IPS-20b (cell line): ENCODE data around the gene SPNS3.

Source experiments
- H3K27ac ChIP-seq: one replicate; pipeline ENCODE4 v1.5.1; 2013; ENCODE audit warnings: low read length
- H3K27me3 ChIP-seq: 2 replicates; pipeline ENCODE4 v1.6.1; 2013; ENCODE audit warnings: mild to moderate bottlenecking, low read length, inconsistent platforms; ENCODE audit not compliant: insufficient read depth
- H3K36me3 ChIP-seq: 2 replicates; pipeline ENCODE4 v1.6.1; 2013; ENCODE audit warnings: low read depth, mild to moderate bottlenecking, inconsistent platforms, low read length, moderate library complexity; ENCODE audit not compliant: insufficient read depth
- H3K4me1 ChIP-seq: 2 replicates; pipeline ENCODE4 v1.6.1; 2013; ENCODE audit warnings: mild to moderate bottlenecking, control low read depth, inconsistent platforms, low read length, moderate library complexity; ENCODE audit not compliant: insufficient read depth
- H3K4me3 ChIP-seq: 2 replicates; pipeline ENCODE4 v1.5.1; 2013; ENCODE audit warnings: mild to moderate bottlenecking, low read length, inconsistent platforms
- H3K9ac ChIP-seq: 2 replicates; pipeline ENCODE4 v1.6.1; 2013; ENCODE audit warnings: low read depth, mild to moderate bottlenecking, inconsistent platforms, low read length, moderate library complexity
- H3K9me3 ChIP-seq: 2 replicates; pipeline ENCODE4 v1.6.1; 2013; ENCODE audit warnings: mild to moderate bottlenecking, low read depth, low read length, inconsistent platforms; ENCODE audit not compliant: insufficient read depth

Gene SPNS3

DNA sequence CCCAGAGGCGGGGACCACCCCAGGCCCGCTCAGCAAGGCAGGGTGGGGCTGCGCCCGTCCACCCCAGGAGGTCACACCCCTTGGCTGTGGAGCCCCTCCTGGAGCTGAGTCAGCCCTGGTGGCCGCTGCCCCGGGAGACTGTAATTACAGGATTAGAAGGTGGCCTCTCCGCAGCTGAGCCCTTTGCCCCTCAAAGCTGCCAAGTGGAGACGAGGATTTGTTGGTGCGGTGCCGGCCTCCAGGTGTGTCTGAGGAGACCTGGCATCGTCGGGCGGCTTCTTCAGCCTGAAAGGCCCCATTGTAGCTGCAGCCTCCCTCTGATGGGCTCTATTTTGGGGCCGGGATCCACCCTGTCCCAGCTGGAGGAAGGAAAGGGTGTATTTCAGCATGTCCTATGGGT is 42.3 kb downstream of the SPNS3 start:
- no peak overlapping the region for H3K9ac ChIP-seq

DNA sequence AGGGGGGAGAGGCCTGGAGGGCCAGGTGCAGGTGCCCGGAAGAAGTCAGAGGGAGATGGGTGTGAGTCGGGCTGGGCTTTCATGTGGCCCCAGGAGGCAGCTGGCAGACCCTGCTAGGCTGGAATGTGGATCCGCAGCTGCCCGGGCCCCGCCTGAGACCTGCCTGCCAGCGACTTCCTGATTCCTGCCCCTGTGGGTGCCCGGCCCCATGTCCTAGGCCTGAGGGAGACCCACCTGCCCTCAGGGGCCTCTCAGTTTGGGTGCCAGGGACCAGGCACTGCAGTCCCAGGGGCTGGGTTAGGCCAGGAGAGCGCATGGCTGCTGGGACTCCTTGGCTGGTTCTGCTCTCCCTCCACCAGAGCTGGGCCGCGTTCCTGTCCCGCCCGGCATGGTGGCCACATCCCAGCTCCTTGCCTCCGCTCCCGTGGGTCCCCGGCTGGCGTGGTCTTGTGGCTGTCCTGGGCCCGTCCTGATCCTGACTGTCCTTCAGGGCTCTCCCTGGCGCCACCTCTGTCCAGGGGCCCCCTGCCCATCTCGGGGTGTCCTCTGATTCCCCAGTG is 42.9 kb downstream of the SPNS3 start:
- Histone ChIP-seq H3K4me1 (peaks cover 3% of the 10 kb centered on the region; the same call in 1 of the 2 replicates), H3K36me3 (no peaks in the 10 kb centered on the region), H3K4me3 (no peak overlapping the region), H3K27ac (no peak overlapping the region), H3K9me3 (no peaks in the 10 kb centered on the region), H3K27me3 (no peaks in the 10 kb centered on the region), H3K9ac (no peak overlapping the region)

More for the DNA sequence above, 42.3 kb downstream of the SPNS3 start:
- Histone ChIP-seq H3K9me3 (no peaks in the 10 kb centered on the region), H3K27me3 (no peaks in the 10 kb centered on the region), H3K36me3 (no peaks in the 10 kb centered on the region), H3K27ac (no peak overlapping the region), H3K4me3 (no peak overlapping the region), H3K4me1 (peaks cover 3% of the 10 kb centered on the region; the same call in 1 of the 2 replicates)

DNA sequence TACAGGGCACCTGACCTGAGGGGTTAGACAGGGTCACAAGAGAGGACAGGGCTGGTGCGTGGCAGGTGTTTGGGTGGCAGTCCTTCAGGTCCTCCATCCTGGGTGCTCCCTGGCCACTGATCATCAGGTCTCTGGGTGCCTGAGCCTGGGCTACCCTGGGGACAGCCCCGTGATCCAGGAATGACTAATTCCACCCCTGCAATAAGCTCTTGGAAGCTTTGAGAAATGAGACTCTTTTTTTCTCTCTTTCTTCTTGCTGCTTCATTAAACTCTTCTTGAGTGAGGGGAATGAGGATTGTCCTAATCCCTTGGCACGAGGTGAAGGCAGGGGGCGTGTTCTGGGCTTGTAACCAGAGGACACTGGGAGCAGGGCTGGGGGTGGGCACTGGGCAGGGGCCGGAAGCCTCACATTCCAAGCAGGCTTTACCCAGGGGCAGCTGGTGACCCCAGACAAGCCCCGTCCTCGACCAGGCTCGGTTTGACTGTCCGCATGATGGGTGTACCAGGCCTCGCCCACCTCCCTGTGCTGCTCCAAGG is 43.6 kb downstream of the SPNS3 start:
- Histone ChIP-seq H3K27me3 (no peaks in the 10 kb centered on the region), H3K36me3 (no peaks in the 10 kb centered on the region), H3K9me3 (no peaks in the 10 kb centered on the region), H3K27ac (no peak overlapping the region), H3K4me1 (peaks cover 3% of the 10 kb centered on the region; the same call in 1 of the 2 replicates), H3K4me3 (no peak overlapping the region), H3K9ac (no peak overlapping the region)

DNA sequence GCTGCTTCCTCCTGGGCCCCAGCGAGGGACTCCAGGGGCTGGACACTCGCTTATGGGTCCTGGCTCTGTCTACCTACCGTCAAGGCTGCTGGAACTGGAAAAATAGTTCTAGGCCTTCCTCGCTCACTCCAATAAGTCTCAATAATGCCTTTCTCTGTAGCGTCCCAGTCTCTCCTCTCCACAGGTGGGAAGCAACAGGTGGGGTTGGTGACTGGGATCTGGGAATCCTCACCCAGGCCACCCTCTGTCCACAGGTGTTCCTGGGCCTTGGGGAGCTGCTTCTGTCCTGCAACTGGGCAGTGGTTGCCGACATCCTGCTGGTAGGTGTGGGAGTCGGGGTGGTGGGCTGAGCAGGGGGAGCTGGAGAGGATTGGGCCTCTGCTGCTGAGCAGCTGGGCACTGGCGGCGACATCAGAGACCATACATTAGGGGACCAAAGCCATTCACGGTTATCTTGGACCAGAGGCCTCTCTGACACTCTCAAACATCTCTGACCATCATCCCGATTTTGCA is 44.6 kb downstream of the SPNS3 start:
- peaks cover 3% of the 10 kb centered on the region; the same call in 1 of the 2 replicates for H3K4me1 ChIP-seq
- H3K27ac ChIP-seq = no peak overlapping the region
- H3K4me3 ChIP-seq = no peak overlapping the region
- no peaks in the 10 kb centered on the region for H3K9me3 ChIP-seq
- H3K9ac ChIP-seq = no peak overlapping the region
- H3K27me3 ChIP-seq = no peaks in the 10 kb centered on the region
- no peaks in the 10 kb centered on the region for H3K36me3 ChIP-seq

DNA sequence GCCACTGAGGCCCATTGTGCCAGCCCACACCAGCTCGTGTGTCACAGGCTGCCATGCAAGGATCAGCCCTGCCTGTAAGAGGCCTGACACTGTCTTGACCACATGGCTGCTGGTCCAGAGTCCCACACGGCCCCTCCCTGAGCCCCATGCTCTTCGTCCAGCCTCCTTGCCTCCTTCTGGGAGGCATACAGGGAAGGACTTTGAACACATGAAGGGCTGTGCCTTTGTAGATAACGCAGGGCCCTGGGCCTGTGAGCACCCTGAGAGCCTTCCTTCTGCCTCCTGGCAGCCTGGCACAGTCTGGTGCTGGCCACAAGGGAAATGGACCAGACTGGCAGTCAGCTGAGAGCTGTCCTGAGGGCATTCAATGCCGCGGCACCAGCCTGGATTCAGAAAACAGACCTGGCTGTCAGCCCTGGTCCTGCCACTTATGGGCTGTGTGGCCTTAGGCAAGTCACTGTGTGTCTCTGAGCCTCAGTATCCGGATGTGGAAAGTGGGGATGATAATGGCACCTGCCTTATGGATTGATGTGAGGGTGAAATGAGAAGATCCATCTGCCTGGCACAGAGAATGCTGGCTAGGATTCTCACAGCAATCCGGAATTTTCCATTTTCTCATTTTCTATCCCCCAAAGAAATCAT is 45.7 kb downstream of the SPNS3 start:
- H3K9me3 ChIP-seq = no peaks in the 10 kb centered on the region
- H3K36me3 ChIP-seq = no peaks in the 10 kb centered on the region
- H3K27me3 ChIP-seq = no peaks in the 10 kb centered on the region
- H3K9ac ChIP-seq = no peak overlapping the region
- H3K4me3 ChIP-seq = no peak overlapping the region
- H3K27ac ChIP-seq = no peak overlapping the region
- H3K4me1 ChIP-seq = peaks cover 3% of the 10 kb centered on the region; the same call in 1 of the 2 replicates

DNA sequence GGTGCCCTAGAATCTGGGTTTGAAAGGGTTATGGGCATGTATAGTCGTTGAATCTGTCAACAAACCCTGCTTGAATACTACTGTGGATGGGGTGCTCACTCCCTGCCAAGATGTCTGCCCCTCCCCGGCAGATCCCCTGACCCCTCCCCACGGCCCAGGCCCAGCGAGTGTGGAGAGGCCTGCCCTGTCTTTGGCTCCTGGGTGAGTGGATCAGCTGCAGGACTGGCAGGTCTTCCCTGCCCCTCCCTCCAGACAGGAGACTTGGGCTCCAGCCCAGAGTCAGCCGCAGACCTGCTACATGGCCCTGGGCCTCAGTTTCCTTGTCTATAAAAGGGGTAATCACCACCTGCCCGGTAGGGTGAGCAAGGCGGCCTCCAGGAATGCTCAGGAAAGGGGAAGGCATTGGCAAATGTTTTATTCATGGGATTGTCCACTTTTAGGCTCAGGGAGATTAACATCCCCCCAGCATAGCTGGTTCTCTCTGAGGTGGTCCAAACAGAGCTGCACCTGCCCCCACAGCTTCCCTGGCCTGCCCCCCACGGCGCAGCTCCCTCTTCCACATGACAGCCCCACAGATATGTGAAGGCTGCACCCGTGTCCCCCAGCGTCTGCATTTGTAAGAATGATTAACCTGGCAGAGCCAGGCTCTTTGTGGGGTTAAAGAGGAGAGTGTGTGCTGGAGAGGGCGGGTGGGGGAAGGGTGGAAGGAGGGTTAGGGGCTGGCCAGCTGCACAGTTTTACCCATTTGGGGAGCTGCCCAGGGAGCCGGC is 46.4 kb downstream of the SPNS3 start:
- Histone ChIP-seq H3K4me1 (peaks cover 3% of the 10 kb centered on the region; the same call in 1 of the 2 replicates), H3K27ac (no peak overlapping the region), H3K36me3 (no peaks in the 10 kb centered on the region), H3K4me3 (no peak overlapping the region), H3K27me3 (no peaks in the 10 kb centered on the region), H3K9ac (no peak overlapping the region), H3K9me3 (no peaks in the 10 kb centered on the region)

DNA sequence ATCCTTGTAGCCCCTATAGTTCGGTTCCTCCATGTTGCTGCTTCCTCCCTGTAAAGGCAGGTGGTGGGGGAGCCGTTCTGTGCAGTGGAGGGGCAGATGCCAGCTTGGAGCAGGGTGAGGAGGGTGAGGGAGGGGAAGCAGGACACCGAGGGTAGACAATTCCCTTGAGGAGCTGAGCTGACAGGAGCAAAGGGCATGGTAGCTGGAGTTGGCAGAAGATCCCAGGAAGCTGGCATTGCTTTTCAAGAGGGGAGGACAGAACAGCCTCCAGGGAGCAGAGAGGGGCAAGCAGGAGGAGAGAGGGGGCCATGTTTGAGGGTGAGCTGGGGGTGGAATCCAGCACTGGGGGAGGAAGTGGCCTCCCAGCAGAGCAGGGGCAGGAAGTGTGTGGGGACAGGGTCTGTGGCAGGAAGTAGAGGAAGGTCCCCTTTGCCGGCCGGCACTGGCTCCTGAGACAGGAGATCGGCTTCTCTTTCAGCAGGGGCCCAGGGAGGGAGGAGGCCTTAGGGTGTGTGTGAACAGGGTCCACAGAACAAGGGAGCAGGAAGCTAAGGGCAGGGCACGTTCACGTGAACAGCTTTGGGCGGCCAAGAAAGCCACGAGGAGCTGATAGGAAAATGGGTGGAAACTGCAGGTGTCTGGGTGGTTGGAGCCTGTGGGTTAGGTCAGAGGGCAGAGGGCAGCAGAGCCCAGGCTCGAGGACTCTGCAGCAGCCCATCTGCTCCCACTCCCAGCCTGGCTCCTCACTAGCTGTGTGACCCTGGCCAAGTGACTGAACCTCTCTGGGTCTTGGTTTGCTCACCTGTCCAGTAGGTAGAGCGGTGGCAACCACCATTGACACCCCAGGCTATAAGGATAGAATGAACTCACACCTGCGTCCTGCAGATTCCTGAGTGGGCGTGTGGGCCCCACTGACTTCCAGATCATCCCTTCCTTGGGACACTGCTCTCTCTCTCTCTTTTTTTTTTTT is 47.5 kb downstream of the SPNS3 start:
- H3K4me1 ChIP-seq = peaks cover 3% of the 10 kb centered on the region; the same call in 1 of the 2 replicates
- no peak overlapping the region for H3K27ac ChIP-seq
- H3K27me3 ChIP-seq = no peaks in the 10 kb centered on the region
- no peaks in the 10 kb centered on the region for H3K36me3 ChIP-seq
- H3K9me3 ChIP-seq = no peaks in the 10 kb centered on the region
- no peak overlapping the region for H3K9ac ChIP-seq
- H3K4me3 ChIP-seq = no peak overlapping the region

DNA sequence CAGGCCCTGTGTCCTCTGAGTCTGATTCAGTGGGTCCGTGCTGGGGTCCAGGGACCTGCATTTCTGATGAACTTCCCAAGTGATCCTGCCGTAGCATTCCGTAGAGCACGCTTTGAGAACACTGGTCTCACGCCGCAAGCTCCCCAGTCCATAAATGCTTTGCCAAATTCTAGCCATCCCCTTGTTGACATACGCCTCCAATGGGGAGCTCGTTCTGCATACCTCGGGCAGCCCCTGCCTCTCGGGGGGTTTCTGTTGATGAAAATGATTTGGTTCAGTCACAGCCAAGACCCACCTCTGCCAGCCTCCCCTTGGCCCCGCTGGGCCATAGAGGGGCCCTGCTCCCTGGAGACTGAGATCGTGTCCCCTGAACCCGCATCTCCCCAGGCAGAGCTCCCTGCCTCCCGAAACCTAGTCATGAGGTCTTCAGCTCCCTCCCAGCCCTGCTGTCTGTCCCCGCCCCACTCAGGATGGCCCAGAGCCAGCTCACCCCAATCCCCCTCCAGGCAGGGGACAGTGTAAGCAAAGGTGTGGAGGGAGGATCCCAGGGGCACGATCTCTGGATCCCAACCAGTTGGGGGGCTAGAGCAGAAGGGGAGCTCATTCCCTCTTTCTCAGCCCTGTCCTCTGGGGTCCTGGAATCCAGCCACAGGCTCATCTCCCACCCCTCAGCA is 48.7 kb downstream of the SPNS3 start:
- H3K27me3 ChIP-seq = no peaks in the 10 kb centered on the region
- H3K27ac ChIP-seq = no peak overlapping the region
- no peak overlapping the region for H3K4me3 ChIP-seq
- no peak overlapping the region for H3K9ac ChIP-seq
- peaks cover 3% of the 10 kb centered on the region; the same call in 1 of the 2 replicates for H3K4me1 ChIP-seq
- no peaks in the 10 kb centered on the region for H3K9me3 ChIP-seq
- H3K36me3 ChIP-seq = no peaks in the 10 kb centered on the region

DNA sequence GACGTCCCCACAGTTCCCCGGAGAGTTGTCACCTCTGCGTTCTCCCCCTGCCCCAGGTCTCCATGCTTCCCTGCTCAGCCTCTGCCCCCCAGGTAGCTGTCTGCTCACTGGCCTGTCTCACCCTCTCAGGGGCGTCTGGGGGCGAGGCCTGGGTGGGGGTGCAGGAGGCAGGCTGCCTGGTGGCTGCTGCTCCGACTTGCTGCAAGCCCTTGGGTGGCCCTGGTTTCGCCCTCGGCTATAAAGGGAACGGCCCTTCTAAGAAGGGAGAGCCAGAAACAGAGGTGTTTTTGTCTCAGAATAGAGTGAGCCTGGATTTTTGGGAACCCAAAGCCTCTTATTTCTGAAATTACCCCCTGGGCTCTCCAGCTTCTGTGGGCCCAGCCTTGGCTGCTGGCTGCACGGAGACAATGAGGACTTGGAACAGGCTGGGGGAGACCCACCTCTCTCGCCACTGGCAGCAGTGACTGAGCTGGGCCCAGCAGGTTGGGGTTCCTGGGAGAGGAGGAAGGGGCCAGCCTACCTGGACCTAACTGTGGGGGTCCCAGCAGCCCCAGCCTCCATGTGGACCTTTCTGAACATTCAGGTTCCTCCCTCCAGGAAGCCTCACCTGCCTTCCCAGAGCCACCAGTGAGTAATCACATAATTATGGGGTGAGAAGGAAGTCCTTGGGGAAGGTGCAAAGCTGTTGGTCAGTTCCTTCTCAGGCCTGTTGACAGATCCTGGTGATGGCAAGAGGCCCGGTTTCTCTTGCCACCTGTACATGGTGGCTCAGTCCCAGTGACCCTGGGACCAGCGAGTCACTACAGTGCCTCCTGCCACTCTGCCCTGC is 49.5 kb downstream of the SPNS3 start:
- no peak overlapping the region for H3K9ac ChIP-seq

More for the DNA sequence above, 49.5 kb downstream of the SPNS3 start:
- no peak overlapping the region for H3K27ac ChIP-seq
- H3K27me3 ChIP-seq = no peaks in the 10 kb centered on the region
- H3K4me1 ChIP-seq = peaks cover 3% of the 10 kb centered on the region; the same call in 1 of the 2 replicates
- H3K9me3 ChIP-seq = no peaks in the 10 kb centered on the region
- no peak overlapping the region for H3K4me3 ChIP-seq
- no peaks in the 10 kb centered on the region for H3K36me3 ChIP-seq
